ENCODE measurements around the gene ARMC3. TPM values are rescaled to one million over a fixed set of nuclear protein-coding genes. Genes with fewer than 3 reads are reported as not detected.
A peak's percentile ranks its signal among the peaks of the same experiment; 100 is the strongest.

Gene ARMC3
- total RNA-seq, 1 experiment from 2014 or later: not detected

DNA sequence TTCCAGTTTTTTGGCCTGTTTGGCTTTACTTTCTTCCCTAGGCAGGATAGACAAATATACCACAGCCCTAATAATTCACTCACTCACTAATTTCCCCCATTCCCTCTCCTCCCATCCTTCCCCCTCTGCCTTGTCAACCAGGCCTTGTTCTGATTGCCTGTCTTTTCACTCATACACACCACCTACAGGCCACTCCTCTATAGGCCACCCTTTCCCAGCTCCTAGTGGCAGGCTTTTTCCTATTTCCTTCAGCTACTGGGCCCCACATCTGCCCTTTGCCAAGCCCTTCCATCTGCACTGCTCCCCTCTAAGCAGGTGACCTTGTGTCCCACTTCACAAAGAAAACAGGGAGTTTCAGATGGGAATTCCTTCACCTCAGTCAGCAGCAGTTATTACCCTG is 107.7 kb downstream of the ARMC3 start:
- peak; percentile 48 for DNase-seq (ENCODE audit: low spot score)
- no TSS peak for BruUV-seq (replicated peaks)
- Histone ChIP-seq H3K9me3 (ENCODE audit: low read depth, low read length, poor library complexity, severe bottlenecking) (no peaks in the 10 kb centered on the region), H3K27me3 (replicated peaks; ENCODE audit: insufficient read depth, low read depth, low read length, poor library complexity) (peaks cover 22% of the 10 kb centered on the region), H3K36me3 (ENCODE audit: insufficient read depth, low read length, poor library complexity, severe bottlenecking) (no peaks in the 10 kb centered on the region), H3K4me3 (ENCODE audit: low read depth, low read length, poor library complexity, severe bottlenecking) (no peak overlapping the region), H3K27ac (ENCODE audit: low read depth, low read length, poor library complexity, severe bottlenecking) (no peak overlapping the region), H3K4me1 (ENCODE audit: insufficient read depth, low read length, poor library complexity, severe bottlenecking) (no peaks in the 10 kb centered on the region)
- ChIA-PET CTCF (interaction anchor here (0.5 kb wide), 1 partner anchor 354 kb away, joined by 4 read pairs; no protein-coding TSS in a partner anchor), POLR2A (ENCODE audit: low non-redundant PET) (no interaction called here)
- intact Hi-C loops (cut with micrococcal nuclease; ENCODE audit: unreplicated experiment): no loop called here
- no peak for TF ChIP-seq EZH2 (IDR thresholded peaks at IDR 0.05; ENCODE audit: borderline replicate concordance, low read depth, low read length, poor library complexity, severe bottlenecking)
- TF ChIP-seq, protein P1, sequence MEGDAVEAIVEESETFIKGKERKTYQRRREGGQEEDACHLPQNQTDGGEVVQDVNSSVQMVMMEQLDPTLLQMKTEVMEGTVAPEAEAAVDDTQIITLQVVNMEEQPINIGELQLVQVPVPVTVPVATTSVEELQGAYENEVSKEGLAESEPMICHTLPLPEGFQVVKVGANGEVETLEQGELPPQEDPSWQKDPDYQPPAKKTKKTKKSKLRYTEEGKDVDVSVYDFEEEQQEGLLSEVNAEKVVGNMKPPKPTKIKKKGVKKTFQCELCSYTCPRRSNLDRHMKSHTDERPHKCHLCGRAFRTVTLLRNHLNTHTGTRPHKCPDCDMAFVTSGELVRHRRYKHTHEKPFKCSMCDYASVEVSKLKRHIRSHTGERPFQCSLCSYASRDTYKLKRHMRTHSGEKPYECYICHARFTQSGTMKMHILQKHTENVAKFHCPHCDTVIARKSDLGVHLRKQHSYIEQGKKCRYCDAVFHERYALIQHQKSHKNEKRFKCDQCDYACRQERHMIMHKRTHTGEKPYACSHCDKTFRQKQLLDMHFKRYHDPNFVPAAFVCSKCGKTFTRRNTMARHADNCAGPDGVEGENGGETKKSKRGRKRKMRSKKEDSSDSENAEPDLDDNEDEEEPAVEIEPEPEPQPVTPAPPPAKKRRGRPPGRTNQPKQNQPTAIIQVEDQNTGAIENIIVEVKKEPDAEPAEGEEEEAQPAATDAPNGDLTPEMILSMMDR (conservative IDR thresholded peaks at IDR 0.05; ENCODE audit: low read depth, low read length): peak; percentile 52

DNA sequence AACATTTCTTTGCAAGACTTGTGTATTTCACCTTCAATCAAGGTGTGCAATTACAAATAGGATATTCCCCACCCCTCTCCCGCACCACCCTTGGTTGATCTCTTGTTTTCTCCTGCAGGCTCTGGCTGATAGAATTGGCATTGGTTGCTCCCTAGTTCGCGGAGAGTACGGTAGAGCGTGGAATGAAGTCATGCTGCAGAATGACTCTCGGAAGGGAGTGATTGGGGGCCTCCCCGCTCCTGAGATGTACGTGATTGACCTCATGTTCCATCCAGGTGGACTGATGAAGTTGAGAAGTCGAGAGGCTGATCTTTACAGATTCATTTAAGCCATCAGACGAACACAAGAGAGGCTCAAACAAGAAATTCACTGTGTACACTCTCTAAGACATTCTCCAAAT is 109.3 kb downstream of the ARMC3 start:
- peaks cover 7% of the 10 kb centered on the region for H3K27me3 ChIP-seq (replicated peaks; ENCODE audit: insufficient read depth, low read depth, low read length, poor library complexity)
- ChIA-PET CTCF (no interaction called here), POLR2A (ENCODE audit: low non-redundant PET) (no interaction called here)
- no TSS peak for BruUV-seq (replicated peaks)
- DNase-seq (ENCODE audit: low spot score): no peak
- H3K4me1 ChIP-seq (ENCODE audit: insufficient read depth, low read length, poor library complexity, severe bottlenecking): no peaks in the 10 kb centered on the region
- TF ChIP-seq, protein P1 (conservative IDR thresholded peaks at IDR 0.05; ENCODE audit: low read depth, low read length): no peak
- TF ChIP-seq EZH2 (IDR thresholded peaks at IDR 0.05; ENCODE audit: borderline replicate concordance, low read depth, low read length, poor library complexity, severe bottlenecking): no peak
- intact Hi-C loops (cut with micrococcal nuclease; ENCODE audit: unreplicated experiment): no loop called here
- H3K36me3 ChIP-seq (ENCODE audit: insufficient read depth, low read length, poor library complexity, severe bottlenecking): no peaks in the 10 kb centered on the region
- H3K9me3 ChIP-seq (ENCODE audit: low read depth, low read length, poor library complexity, severe bottlenecking): no peaks in the 10 kb centered on the region
- no peak overlapping the region for H3K4me3 ChIP-seq (ENCODE audit: low read depth, low read length, poor library complexity, severe bottlenecking)
- no peak overlapping the region for H3K27ac ChIP-seq (ENCODE audit: low read depth, low read length, poor library complexity, severe bottlenecking)

DNA sequence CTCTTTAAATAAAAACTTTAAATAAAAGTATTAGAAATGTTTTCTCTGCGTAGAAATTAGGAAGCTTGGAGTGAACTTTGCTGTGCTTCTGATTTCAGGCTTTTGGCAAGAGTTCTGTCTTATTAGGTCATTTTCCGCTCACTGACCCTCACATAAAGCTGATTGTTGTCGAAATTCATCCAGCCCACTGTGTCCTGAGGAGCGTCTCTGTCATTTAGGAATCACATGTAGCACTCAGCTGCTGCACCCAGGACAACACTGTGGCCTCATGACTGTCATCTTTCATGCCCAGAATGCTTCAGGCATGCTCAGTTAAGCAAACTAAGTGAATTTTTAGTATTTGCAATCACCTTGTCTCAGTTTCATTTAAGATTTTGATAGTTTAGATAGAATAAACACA is 109.7 kb downstream of the ARMC3 start:
- CTCF ChIA-PET: no interaction called here
- no peak for TF ChIP-seq EZH2 (IDR thresholded peaks at IDR 0.05; ENCODE audit: borderline replicate concordance, low read depth, low read length, poor library complexity, severe bottlenecking)
- TF ChIP-seq, protein P1 (conservative IDR thresholded peaks at IDR 0.05; ENCODE audit: low read depth, low read length): no peak
- POLR2A ChIA-PET (ENCODE audit: low non-redundant PET): no interaction called here
- intact Hi-C loops (cut with micrococcal nuclease; ENCODE audit: unreplicated experiment): no loop called here
- no peaks in the 10 kb centered on the region for H3K4me1 ChIP-seq (ENCODE audit: insufficient read depth, low read length, poor library complexity, severe bottlenecking)
- no peaks in the 10 kb centered on the region for H3K36me3 ChIP-seq (ENCODE audit: insufficient read depth, low read length, poor library complexity, severe bottlenecking)
- H3K27ac ChIP-seq (ENCODE audit: low read depth, low read length, poor library complexity, severe bottlenecking): no peak overlapping the region
- H3K4me3 ChIP-seq (ENCODE audit: low read depth, low read length, poor library complexity, severe bottlenecking): no peak overlapping the region
- peaks cover 7% of the 10 kb centered on the region for H3K27me3 ChIP-seq (replicated peaks; ENCODE audit: insufficient read depth, low read depth, low read length, poor library complexity)
- BruUV-seq (replicated peaks): no TSS peak
- no peaks in the 10 kb centered on the region for H3K9me3 ChIP-seq (ENCODE audit: low read depth, low read length, poor library complexity, severe bottlenecking)
- no peak for DNase-seq (ENCODE audit: low spot score)

Data from A673 (cell line).